Panc1 (cell line): Measurements from ENCODE around the gene CYBRD1. TPM values are rescaled to one million over a fixed set of nuclear protein-coding genes. Genes with fewer than 3 reads are reported as not detected.
"Not testable (repeated sequence)": the region's sequence is repeated elsewhere in the genome, so short reads cannot be mapped to it uniquely, and the experiment has no call there.

ENCODE experiments used
- ATAC-seq: fragments of 200-7000 bp; cut with Tn5 transposase; 2 replicates; pipeline ENCODE4 v1.9.1; 2020; ENCODE audit warnings: mild to moderate bottlenecking, moderate library complexity
- BruUV-seq: library from RNA; stranded (reverse); fragments of 400-500 nt; replicated peaks from 2 replicates; lab custom pipeline; 2021; lab: Mats Ljungman, UMichigan
- CTCF ChIA-PET: fragments of 300-600 bp; sonication (Branson Sonifier 250); formaldehyde crosslinking; loops from one replicate; lab custom pipeline; 2022; ENCODE audit warnings: antibody characterized with exemption; lab: Charles Lee
- POLR2A ChIA-PET: fragments of 300-600 bp; sonication (Branson Sonifier 250); formaldehyde crosslinking; loops from one replicate; lab custom pipeline; 2022; ENCODE audit warnings: antibody characterized with exemption; lab: Charles Lee
- DNase-seq: peaks from one replicate; pipeline ENCODE4 v3.0.0-alpha.2; 2010; ENCODE audit warnings: low read depth, low spot score
- H3K27ac ChIP-seq: 2 replicates; pipeline ENCODE4 v1.5.1; 2011; ENCODE audit warnings: mild to moderate bottlenecking, low read length, inconsistent platforms
- H3K27me3 ChIP-seq: fragments of 200-500 bp; sonication (Bioruptor generic); 2 replicates; pipeline ENCODE4 v1.6.0; 2014; ENCODE audit warnings: low read length, inconsistent platforms; ENCODE audit not compliant: control insufficient read depth, insufficient read depth
- H3K36me3 ChIP-seq: fragments of 200-500 bp; sonication (Bioruptor generic); 2 replicates; pipeline ENCODE4 v1.5.1; 2014; ENCODE audit warnings: inconsistent platforms, mild to moderate bottlenecking, low read length, moderate library complexity; ENCODE audit not compliant: control insufficient read depth, insufficient read depth
- H3K4me1 ChIP-seq: 2 replicates; pipeline ENCODE4 v1.5.1; 2011; ENCODE audit warnings: inconsistent platforms, mild to moderate bottlenecking, low read length, moderate library complexity; ENCODE audit not compliant: control insufficient read depth, insufficient read depth
- H3K4me3 ChIP-seq, 2 experiments: 2 replicates each; pipeline ENCODE4 v1.5.1; 2011 to 2012; ENCODE audit warnings: low read depth in 2 of 2, low read length in 2 of 2, mild to moderate bottlenecking in 2 of 2, inconsistent platforms in 1 of 2, moderate library complexity in 1 of 2
- H3K9me3 ChIP-seq: fragments of 200-500 bp; sonication (Bioruptor generic); 2 replicates; pipeline ENCODE4 v1.5.1; 2014; ENCODE audit warnings: low read depth, mild to moderate bottlenecking, inconsistent platforms, low read length, moderate library complexity; ENCODE audit not compliant: control insufficient read depth, insufficient read depth
- POLR2AphosphoS5 ChIP-seq: IDR thresholded peaks from 2 replicates; pipeline ENCODE4 v1.6.1; 2012; ENCODE audit warnings: mild to moderate bottlenecking, low read depth, low read length, moderate library complexity
- REST ChIP-seq, 2 experiments: IDR thresholded peaks; 2 replicates each; pipeline ENCODE4 v1.6.1; 2011 to 2012; ENCODE audit warnings: low read depth in 2 of 2, control low read depth in 1 of 2, low read length in 1 of 2, mild to moderate bottlenecking in 1 of 2, moderate library complexity in 1 of 2; ENCODE audit not compliant: insufficient read depth in 1 of 2
- SIN3A ChIP-seq: IDR thresholded peaks from 2 replicates; pipeline ENCODE4 v1.6.1; 2012; ENCODE audit warnings: low read depth, mild to moderate bottlenecking, low read length, moderate library complexity, borderline replicate concordance; ENCODE audit not compliant: insufficient read depth
- TCF7L2 ChIP-seq: IDR thresholded peaks from 2 replicates; pipeline ENCODE4 v1.6.1; 2011; ENCODE audit warnings: mild to moderate bottlenecking, low read depth, low read length, inconsistent platforms
- in situ Hi-C: cut with HindIII; loops from 2 replicates; pipeline ENCODE4 v1.10.0; 2016; ENCODE audit warnings: low sequenced_read_pairs, low pct_unique_long_range_greater_than_20kb
- intact Hi-C: fragments of 100-400 bp; cut with micrococcal nuclease; formaldehyde crosslinking; loops from one replicate; pipeline ENCODE4 v1.10.0; 2022; ENCODE audit not compliant: unreplicated experiment
- total RNA-seq: library from RNA; stranded (reverse); gene quantifications from one replicate; pipeline ENCODE4 v1.2.1, GENCODE V29; 2021; ENCODE audit not compliant: unreplicated experiment
- TF ChIP-seq, protein P1 (sequence below): fragments of 450-650 bp; IDR thresholded peaks from 2 replicates; pipeline ENCODE4 v1.5.1; 2017; ENCODE audit warnings: mild to moderate bottlenecking

The CYBRD1 gene
- total RNA-seq, 1 experiment from 2014 or later, result 2.5 TPM

DNA sequence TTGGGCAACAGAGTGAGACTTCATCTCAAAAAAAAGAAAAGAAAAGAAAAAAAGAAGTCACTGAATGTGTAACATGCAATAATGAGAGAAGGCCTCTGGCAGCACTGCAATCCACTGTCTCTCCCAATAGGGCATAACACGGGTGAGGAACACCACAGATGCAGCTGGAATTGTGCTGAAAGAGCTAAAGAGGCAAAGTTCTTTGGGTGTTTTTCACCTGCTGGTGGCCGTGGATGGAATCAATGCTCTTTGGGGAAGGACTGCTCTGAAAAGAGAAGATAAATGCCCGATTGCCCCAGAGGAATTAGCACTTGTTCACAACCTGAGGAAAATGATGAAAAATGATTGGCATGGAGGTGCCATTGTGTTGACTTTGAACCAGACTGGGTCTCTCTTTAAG lies 31.0 kb upstream of the CYBRD1 start:
- H3K9me3 ChIP-seq, result no peaks in the 10 kb centered on the region
- no peak for TF ChIP-seq SIN3A
- TF ChIP-seq POLR2AphosphoS5, result no peak
- TF ChIP-seq, protein P1, sequence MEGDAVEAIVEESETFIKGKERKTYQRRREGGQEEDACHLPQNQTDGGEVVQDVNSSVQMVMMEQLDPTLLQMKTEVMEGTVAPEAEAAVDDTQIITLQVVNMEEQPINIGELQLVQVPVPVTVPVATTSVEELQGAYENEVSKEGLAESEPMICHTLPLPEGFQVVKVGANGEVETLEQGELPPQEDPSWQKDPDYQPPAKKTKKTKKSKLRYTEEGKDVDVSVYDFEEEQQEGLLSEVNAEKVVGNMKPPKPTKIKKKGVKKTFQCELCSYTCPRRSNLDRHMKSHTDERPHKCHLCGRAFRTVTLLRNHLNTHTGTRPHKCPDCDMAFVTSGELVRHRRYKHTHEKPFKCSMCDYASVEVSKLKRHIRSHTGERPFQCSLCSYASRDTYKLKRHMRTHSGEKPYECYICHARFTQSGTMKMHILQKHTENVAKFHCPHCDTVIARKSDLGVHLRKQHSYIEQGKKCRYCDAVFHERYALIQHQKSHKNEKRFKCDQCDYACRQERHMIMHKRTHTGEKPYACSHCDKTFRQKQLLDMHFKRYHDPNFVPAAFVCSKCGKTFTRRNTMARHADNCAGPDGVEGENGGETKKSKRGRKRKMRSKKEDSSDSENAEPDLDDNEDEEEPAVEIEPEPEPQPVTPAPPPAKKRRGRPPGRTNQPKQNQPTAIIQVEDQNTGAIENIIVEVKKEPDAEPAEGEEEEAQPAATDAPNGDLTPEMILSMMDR, result no peak
- no peak for TF ChIP-seq TCF7L2
- TF ChIP-seq REST (IDR thresholded peaks at IDR 0.05; ENCODE audit: insufficient read depth in 1 of 2, low read depth in 2 of 2, low read length in 1 of 2), result no peak
- DNase-seq (no peak), ATAC-seq (no peak)
- no peak overlapping the region for H3K4me3 ChIP-seq
- BruUV-seq, result no TSS peak
- H3K27me3 ChIP-seq, result no peaks in the 10 kb centered on the region
- H3K4me1 ChIP-seq, result no peaks in the 10 kb centered on the region
- H3K36me3 ChIP-seq, result no peaks in the 10 kb centered on the region
- in situ Hi-C loops, result no loop called here
- no peak overlapping the region for H3K27ac ChIP-seq
- POLR2A ChIA-PET, result no interaction called here
- intact Hi-C loops, result no loop called here
- CTCF ChIA-PET, result no interaction called here

- Histone ChIP-seq H3K36me3 (no peaks in the 10 kb centered on the region), H3K27ac (no peak overlapping the region), H3K4me1 (no peaks in the 10 kb centered on the region), H3K4me3 (no peak overlapping the region), H3K27me3 (no peaks in the 10 kb centered on the region), H3K9me3 (no peaks in the 10 kb centered on the region)
- in situ Hi-C loops (no loop called here), intact Hi-C loops (no loop called here)
- CTCF ChIA-PET, result no interaction called here
- POLR2A ChIA-PET, result no interaction called here
- ATAC-seq, result no peak
- no TSS peak for BruUV-seq
- TF ChIP-seq, protein P1, result no peak
- TF ChIP-seq TCF7L2 (no peak), REST (IDR thresholded peaks at IDR 0.05; ENCODE audit: insufficient read depth in 1 of 2, low read depth in 2 of 2, low read length in 1 of 2) (no peak), SIN3A (no peak), POLR2AphosphoS5 (no peak)
- no peak for DNase-seq
These were observed 29.6 kb upstream of the CYBRD1 start for GRCh38 chr2:171492664-171493063.

DNA sequence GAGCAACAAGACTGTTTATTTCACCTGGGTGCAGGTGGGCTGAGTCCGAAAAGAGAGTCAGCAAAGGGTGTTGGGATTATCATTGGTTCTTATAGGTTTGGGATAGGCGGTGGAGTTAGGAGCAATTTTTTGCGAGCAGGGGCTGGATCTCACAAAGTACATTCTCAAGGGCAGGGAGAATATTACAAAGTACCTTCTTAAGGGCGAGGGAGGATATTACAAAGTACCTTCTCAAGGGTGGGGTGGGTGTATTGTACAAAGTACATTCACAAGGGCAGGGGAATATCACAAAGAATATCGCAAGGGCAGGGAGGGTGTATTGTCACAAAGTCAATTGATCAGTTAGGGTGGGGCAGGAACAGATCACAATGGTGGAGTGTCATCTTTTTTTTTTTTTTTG lies 24.6 kb upstream of the CYBRD1 start:
- H3K36me3 ChIP-seq, POLR2A ChIA-PET, intact Hi-C loops, in situ Hi-C loops, CTCF ChIA-PET, H3K27me3 ChIP-seq, DNase-seq, H3K27ac ChIP-seq, ATAC-seq, H3K9me3 ChIP-seq, H3K4me1 ChIP-seq, H3K4me3 ChIP-seq, BruUV-seq: not testable (repeated sequence)
